Ovary (tissue), 9 donors: ENCODE measurements around the gene DENND5B. TPM values are rescaled to one million over a fixed set of nuclear protein-coding genes. Genes with fewer than 3 reads are reported as not detected.

Experiments
- DNase-seq, 5 donors: peaks; one replicate each; pipeline ENCODE4 v3.0.0-alpha.2; 2019 to 2020
- H3K27ac ChIP-seq, 2 donors: fragments of 200-600 bp; one replicate each; pipeline versions ENCODE4 v1.5.1 to v1.8.0; 2019 to 2022
- H3K27me3 ChIP-seq: fragments of 200-600 bp; one replicate; pipeline ENCODE4 v1.8.0; 2022
- H3K36me3 ChIP-seq: fragments of 200-600 bp; sonication (generic); one replicate; pipeline ENCODE4 v1.5.1; 2019
- H3K4me1 ChIP-seq: one replicate; pipeline ENCODE4 v1.8.1; 2013; ENCODE audit warnings: mild to moderate bottlenecking, moderate library complexity; ENCODE audit not compliant: insufficient read depth
- H3K4me3 ChIP-seq: fragments of 200-600 bp; sonication (generic); one replicate; pipeline ENCODE4 v1.5.1; 2017
- H3K9me3 ChIP-seq, 2 donors: fragments of 200-600 bp in 1 of 2; sonication (generic) in 1 of 2; one replicate each; pipeline versions ENCODE4 v1.5.1 to v1.8.1; 2013 to 2019; ENCODE audit warnings: mild to moderate bottlenecking in 1 of 2, moderate library complexity in 1 of 2
- CTCF ChIP-seq, 3 donors: fragments of 450-650 bp in 2 of 3; fragments of 200-600 bp in 1 of 3; IDR thresholded peaks; one replicate each; pipeline versions ENCODE4 v1.5.1 to v1.8.0; 2016 to 2022; ENCODE audit warnings: antibody characterized with exemption in 3 of 3, mild to moderate bottlenecking in 1 of 3
- EP300 ChIP-seq: sonication (generic); formaldehyde crosslinking; IDR thresholded peaks from one replicate; pipeline ENCODE4 v1.6.1; 2017; ENCODE audit warnings: antibody characterized with exemption
- POLR2A ChIP-seq: fragments of 450-650 bp; IDR thresholded peaks from one replicate; pipeline ENCODE4 v1.6.1; 2017; ENCODE audit warnings: antibody characterized with exemption, mild to moderate bottlenecking, moderate library complexity
- WGBS, 3 donors: extraction: QIAGEN DNeasy Blood & Tissue Kit in 1 of 3; methylation state at CpG; one replicate each; pipeline versions ENCODE4 v1.1.5 to v1.1.7; 2013 to 2017; 5-methylcytosine and 5-hydroxymethylcytosine counted together
- intact Hi-C, 4 donors: fragments of 100-400 bp; cut with DNase I; formaldehyde crosslinking; loops; one replicate each; pipeline versions ENCODE4 v1.11.0 to v1.15.1; 2022 to 2023
- polyA plus RNA-seq, 2 donors: library from polyadenylated mRNA; stranded (reverse); fragments of 200-250 nt in 1 of 2; fragments of 350-450 nt in 1 of 2; fragmentation: Illumina TruSeq in 1 of 2; extraction: RNeasy Lipid Tissue Mini Kit (QIAGEN cat#74804) in 1 of 2; gene quantifications; one replicate each; pipeline ENCODE4 v1.2.3, GENCODE V29; 2013 to 2014
- total RNA-seq, 7 donors: library from RNA; depleted of rRNA in 2 of 7; stranded (reverse); fragments of >200 nt in 2 of 7; fragmentation: NEBNext Ultra II Directional in 3 of 7; extraction: Animal tissue kit (Norgen Biotek cat#: 25700) in 3 of 7; gene quantifications; one replicate each; pipeline versions ENCODE4 v1.1.0 to v1.2.4, GENCODE V29; 2016 to 2023
- donor health status: DM: no; HTN: no; CAD: no; lungs with moderate emphysema.
- donor health status: DM: no; HTN: no; CAD: no.
- donor health status: Bipolar disorder and iron deficiency.
- donor health status: DM: yes; HTN: yes; CAD: no.
- donor health status: DM: no; HTN: no; CAD: no.
- donor health status: DM: yes; HTN: yes; CAD: no.

DENND5B gene
- total and polyA plus RNA-seq, 9 donors: 13.9 to 70.7 (median 47.9) TPM

DNA sequence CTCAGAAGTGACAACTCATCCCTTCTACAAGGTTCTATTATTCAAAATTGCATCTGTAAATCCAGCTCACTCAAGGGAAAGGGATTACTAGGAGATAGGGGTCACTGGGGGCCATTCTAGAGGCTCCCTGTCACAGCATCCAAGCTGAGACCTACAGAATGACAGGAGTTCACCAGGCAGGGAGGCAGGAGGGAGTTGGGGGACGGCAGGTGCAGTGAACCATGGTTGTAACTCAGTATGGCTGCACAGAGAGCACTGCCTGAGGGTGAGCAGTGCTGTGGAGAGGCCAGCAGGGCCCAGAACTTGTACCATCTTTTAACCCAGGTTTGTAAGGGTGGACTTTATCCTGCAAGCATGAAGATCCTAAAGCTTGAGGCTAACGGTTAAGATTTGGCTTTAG lies 227.1 kb downstream of the DENND5B start:
- TF ChIP-seq CTCF (IDR thresholded peaks at IDR 0.05) (no peak), EP300 (no peak), POLR2A (no peak)
- Histone ChIP-seq H3K4me1 (no peaks in the 10 kb centered on the region), H3K9me3 (no peaks in the 10 kb centered on the region), H3K27me3 (no peaks in the 10 kb centered on the region), H3K4me3 (no peak overlapping the region), H3K36me3 (no peaks in the 10 kb centered on the region), H3K27ac (no peak overlapping the region)
- 81 to 92% (median 87%) methylated on average over 2 of the region's 2 CpGs for WGBS, 3 donors
- intact Hi-C loops: no loop called here
- DNase-seq: no peak

DNA sequence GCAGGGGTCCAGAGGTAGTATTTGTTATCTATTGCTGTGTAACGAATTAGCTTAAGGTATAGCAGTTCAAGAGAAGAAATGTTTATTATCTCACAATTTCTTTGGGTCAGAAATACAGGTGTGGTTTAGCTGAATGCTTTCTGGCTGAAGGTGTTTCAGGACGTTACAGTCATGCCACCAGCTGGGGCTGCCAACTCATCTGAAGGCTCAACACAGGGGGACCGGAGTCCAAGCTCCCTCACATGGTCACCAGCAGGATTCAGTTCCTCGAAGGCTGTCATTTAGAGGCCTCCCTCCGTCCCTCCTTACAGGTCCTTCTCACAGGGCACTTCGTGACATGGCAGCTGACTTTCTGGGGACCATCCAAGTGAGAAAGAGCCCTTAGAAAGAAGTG lies 227.5 kb downstream of the DENND5B start:
- H3K9me3 ChIP-seq: no peaks in the 10 kb centered on the region
- no peaks in the 10 kb centered on the region for H3K27me3 ChIP-seq
- H3K27ac ChIP-seq: no peak overlapping the region
- H3K36me3 ChIP-seq: no peaks in the 10 kb centered on the region
- DNase-seq: no peak
- TF ChIP-seq POLR2A (no peak), EP300 (no peak), CTCF (IDR thresholded peaks at IDR 0.05) (no peak)
- H3K4me1 ChIP-seq: no peaks in the 10 kb centered on the region
- intact Hi-C loops: no loop called here
- WGBS, 3 donors: 70 to 77% (median 73%) methylated on average over 6 of the region's 6 CpGs
- no peak overlapping the region for H3K4me3 ChIP-seq

DNA sequence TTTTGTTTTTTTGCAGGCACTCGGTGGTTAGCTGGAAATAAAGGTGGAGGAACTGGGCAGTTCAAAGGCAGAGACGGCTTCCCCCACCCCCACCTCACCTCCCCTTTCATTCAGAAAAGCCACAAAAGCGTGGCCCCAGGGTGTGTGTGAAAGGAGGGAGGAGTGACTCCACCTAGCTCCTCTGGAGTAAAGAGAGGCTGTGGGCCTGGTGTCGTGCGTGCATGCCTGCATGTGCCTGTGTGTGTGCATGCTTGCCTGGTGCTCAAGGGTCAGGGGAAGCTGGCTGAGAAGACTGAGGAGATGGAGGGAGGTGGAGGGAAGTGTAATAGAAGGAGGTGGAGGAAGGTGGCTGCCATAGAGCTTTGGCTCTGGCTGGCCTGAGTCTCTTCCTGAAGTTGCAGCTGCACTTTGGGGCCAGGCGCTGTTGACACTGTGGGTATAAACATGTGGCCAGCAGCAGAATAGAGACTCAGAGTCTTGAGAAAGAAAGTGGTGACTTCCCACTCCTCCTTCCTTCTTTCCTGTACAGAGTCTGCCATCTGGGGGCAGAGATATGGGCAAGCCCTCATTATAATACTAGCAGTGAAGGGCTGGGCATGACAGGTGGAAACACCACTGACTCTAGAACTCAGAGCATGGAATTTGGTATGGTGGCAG lies 228.0 kb downstream of the DENND5B start:
- H3K4me1 ChIP-seq: no peaks in the 10 kb centered on the region
- H3K4me3 ChIP-seq: no peak overlapping the region
- 51 to 63% (median 56%) methylated on average over 6 of the region's 6 CpGs for WGBS, 3 donors
- no peaks in the 10 kb centered on the region for H3K27me3 ChIP-seq
- intact Hi-C loops: no loop called here
- TF ChIP-seq EP300 (no peak), CTCF (IDR thresholded peaks at IDR 0.05) (no peak), POLR2A (no peak)
- no peaks in the 10 kb centered on the region for H3K9me3 ChIP-seq
- H3K36me3 ChIP-seq: no peaks in the 10 kb centered on the region
- H3K27ac ChIP-seq: no peak overlapping the region
- no peak for DNase-seq

- intact Hi-C loops: no loop called here
- Histone ChIP-seq H3K4me1 (no peaks in the 10 kb centered on the region), H3K36me3 (no peaks in the 10 kb centered on the region), H3K27me3 (no peaks in the 10 kb centered on the region), H3K9me3 (no peaks in the 10 kb centered on the region), H3K4me3 (no peak overlapping the region), H3K27ac (no peak overlapping the region)
- 63 to 66% (median 64%) methylated on average over 13 of the region's 13 CpGs for WGBS, 3 donors
- TF ChIP-seq POLR2A (no peak), CTCF (IDR thresholded peaks at IDR 0.05) (no peak), EP300 (no peak)
- DNase-seq: no peak
Observed at GRCh38 chr12:31362115-31362758, 228.7 kb downstream of the DENND5B start.
